T-helper 2 cell treated with Interferon-gamma antibody and Interleukin-4, amounts not matched to agents 5 μg/mL and 100 μg/mL, for 36 hours (primary cell): ENCODE data around the gene NFYA.
A peak's percentile ranks its signal among the peaks of the same experiment; 100 is the strongest.

Experiments
- DNase-seq: peaks from one replicate; pipeline ENCODE4 v3.0.0; 2021; ENCODE audit warnings: low spot score
- H3K27ac Mint-ChIP-seq: one replicate; pipeline ENCODE4 v1.8.0; 2021; ENCODE audit warnings: mild to moderate bottlenecking, mixed read lengths
- H3K27me3 Mint-ChIP-seq: one replicate; pipeline ENCODE4 v1.8.0; 2021; ENCODE audit warnings: low read depth, mixed read lengths
- H3K36me3 Mint-ChIP-seq: one replicate; pipeline ENCODE4 v1.8.0; 2021; ENCODE audit warnings: low read depth, mixed read lengths
- H3K4me1 Mint-ChIP-seq: one replicate; pipeline ENCODE4 v1.8.0; 2021; ENCODE audit warnings: low read depth, mixed read lengths
- H3K4me3 Mint-ChIP-seq: one replicate; pipeline ENCODE4 v1.8.0; 2022; ENCODE audit warnings: mild to moderate bottlenecking, moderate library complexity, mixed read lengths
- H3K9me3 Mint-ChIP-seq: one replicate; pipeline ENCODE4 v1.8.0; 2021; ENCODE audit warnings: mixed read lengths

NFYA gene

GRCh38 chr6:41054511-41054910 is 18.3 kb upstream of the NFYA start:
- H3K36me3 Mint-ChIP-seq, result peaks cover 5% of the 10 kb centered on the region
- H3K4me3 Mint-ChIP-seq, result no peak overlapping the region
- peaks cover 15% of the 10 kb centered on the region for H3K4me1 Mint-ChIP-seq
- DNase-seq, result no peak
- no peak overlapping the region for H3K27ac Mint-ChIP-seq
- H3K9me3 Mint-ChIP-seq, result peaks cover 4% of the 10 kb centered on the region
- H3K27me3 Mint-ChIP-seq, result no peaks in the 10 kb centered on the region

GRCh38 chr6:41055149-41055548 is 17.6 kb upstream of the NFYA start:
- H3K4me3 Mint-ChIP-seq, result no peak overlapping the region
- H3K9me3 Mint-ChIP-seq, result peaks cover 4% of the 10 kb centered on the region
- peaks cover 15% of the 10 kb centered on the region for H3K4me1 Mint-ChIP-seq
- no peak overlapping the region for H3K27ac Mint-ChIP-seq
- H3K36me3 Mint-ChIP-seq, result peaks cover 8% of the 10 kb centered on the region
- DNase-seq, result no peak
- no peaks in the 10 kb centered on the region for H3K27me3 Mint-ChIP-seq

- no peak overlapping the region for H3K4me3 Mint-ChIP-seq
Observed at GRCh38 chr6:41056768-41057490, 15.8 kb upstream of the NFYA start.

GRCh38 chr6:41058783-41059181 is 14.0 kb upstream of the NFYA start:
- H3K4me1 Mint-ChIP-seq, result peaks cover 2% of the 10 kb centered on the region

More at GRCh38 chr6:41056768-41057490, 15.8 kb upstream of the NFYA start:
- H3K27ac Mint-ChIP-seq, result no peak overlapping the region
- H3K36me3 Mint-ChIP-seq, result peaks cover 6% of the 10 kb centered on the region
- H3K27me3 Mint-ChIP-seq, result no peaks in the 10 kb centered on the region
- H3K4me1 Mint-ChIP-seq, result peaks cover 12% of the 10 kb centered on the region
- DNase-seq, result no peak
- peaks cover 2% of the 10 kb centered on the region for H3K9me3 Mint-ChIP-seq

GRCh38 chr6:41059556-41059955 is 13.2 kb upstream of the NFYA start:
- no peak for DNase-seq
- Mint-ChIP-seq H3K27me3 (no peaks in the 10 kb centered on the region), H3K4me3 (no peak overlapping the region), H3K9me3 (no peaks in the 10 kb centered on the region), H3K36me3 (peaks cover 8% of the 10 kb centered on the region), H3K27ac (no peak overlapping the region), H3K4me1 (peaks cover 2% of the 10 kb centered on the region)

More at GRCh38 chr6:41058783-41059181, 14.0 kb upstream of the NFYA start:
- Mint-ChIP-seq H3K4me3 (no peak overlapping the region), H3K36me3 (peaks cover 7% of the 10 kb centered on the region), H3K27me3 (no peaks in the 10 kb centered on the region), H3K27ac (peak overlapping the region; percentile 2), H3K9me3 (no peaks in the 10 kb centered on the region)
- DNase-seq, result no peak

GRCh38 chr6:41061196-41061726 is 11.5 kb upstream of the NFYA start:
- peaks cover 16% of the 10 kb centered on the region for H3K36me3 Mint-ChIP-seq

GRCh38 chr6:41062056-41062455 is 10.7 kb upstream of the NFYA start:
- peaks cover 24% of the 10 kb centered on the region for H3K36me3 Mint-ChIP-seq
- no peaks in the 10 kb centered on the region for H3K9me3 Mint-ChIP-seq
- no peaks in the 10 kb centered on the region for H3K27me3 Mint-ChIP-seq
- no peak for DNase-seq
- H3K4me3 Mint-ChIP-seq, result no peak overlapping the region
- H3K27ac Mint-ChIP-seq, result no peak overlapping the region
- peaks cover 12% of the 10 kb centered on the region for H3K4me1 Mint-ChIP-seq

More at GRCh38 chr6:41061196-41061726, 11.5 kb upstream of the NFYA start:
- Mint-ChIP-seq H3K27ac (no peak overlapping the region), H3K9me3 (no peaks in the 10 kb centered on the region), H3K27me3 (no peaks in the 10 kb centered on the region), H3K4me1 (peaks cover 5% of the 10 kb centered on the region), H3K4me3 (no peak overlapping the region)
- no peak for DNase-seq

GRCh38 chr6:41063884-41064285 is 8.9 kb upstream of the NFYA start:
- Mint-ChIP-seq H3K36me3 (peaks cover 33% of the 10 kb centered on the region), H3K27me3 (no peaks in the 10 kb centered on the region), H3K4me3 (no peak overlapping the region), H3K27ac (no peak overlapping the region), H3K4me1 (peaks cover 20% of the 10 kb centered on the region), H3K9me3 (no peaks in the 10 kb centered on the region)
- DNase-seq, result no peak

- Mint-ChIP-seq H3K27me3 (no peaks in the 10 kb centered on the region), H3K27ac (no peak overlapping the region), H3K4me3 (no peak overlapping the region), H3K9me3 (no peaks in the 10 kb centered on the region), H3K36me3 (peaks cover 38% of the 10 kb centered on the region), H3K4me1 (peaks cover 28% of the 10 kb centered on the region)
- DNase-seq, result no peak
Observed at GRCh38 chr6:41064841-41065240, 7.9 kb upstream of the NFYA start.

GRCh38 chr6:41065550-41066026 is 7.2 kb upstream of the NFYA start:
- no peaks in the 10 kb centered on the region for H3K27me3 Mint-ChIP-seq
- DNase-seq, result no peak
- H3K4me1 Mint-ChIP-seq, result peaks cover 34% of the 10 kb centered on the region
- no peaks in the 10 kb centered on the region for H3K9me3 Mint-ChIP-seq
- H3K27ac Mint-ChIP-seq, result no peak overlapping the region
- H3K36me3 Mint-ChIP-seq, result peaks cover 38% of the 10 kb centered on the region
- H3K4me3 Mint-ChIP-seq, result no peak overlapping the region

- peak; percentile 37 for DNase-seq
- Mint-ChIP-seq H3K36me3 (peaks cover 42% of the 10 kb centered on the region), H3K27ac (peak overlapping the region; percentile 2), H3K27me3 (no peaks in the 10 kb centered on the region), H3K4me3 (no peak overlapping the region), H3K9me3 (no peaks in the 10 kb centered on the region), H3K4me1 (peaks cover 38% of the 10 kb centered on the region)
Observed at GRCh38 chr6:41066867-41067304, 5.9 kb upstream of the NFYA start.

GRCh38 chr6:41071501-41071922 is 1.3 kb upstream of the NFYA start:
- no peaks in the 10 kb centered on the region for H3K9me3 Mint-ChIP-seq

GRCh38 chr6:41071923-41072835 is 595 bp upstream of the NFYA start, which contains the start of gene OARD1:
TSS of gene OARD1 (minus strand) at chr6:41072356. CDS start at chr6:41071634, 722 bp downstream.
- DNase-seq, result peak; percentile 100
- no peaks in the 10 kb centered on the region for H3K9me3 Mint-ChIP-seq
- no peaks in the 10 kb centered on the region for H3K27me3 Mint-ChIP-seq
- H3K36me3 Mint-ChIP-seq, result peaks cover 35% of the 10 kb centered on the region
- H3K27ac Mint-ChIP-seq, result peak within 1 kb of the TSS; percentile 98
- peak within 1 kb of the TSS; percentile 95 for H3K4me3 Mint-ChIP-seq
- peaks cover 55% of the 10 kb centered on the region for H3K4me1 Mint-ChIP-seq

More at GRCh38 chr6:41071501-41071922, 1.3 kb upstream of the NFYA start:
- peaks cover 42% of the 10 kb centered on the region for H3K36me3 Mint-ChIP-seq
- H3K27ac Mint-ChIP-seq, result peak overlapping the region; percentile 98
- H3K4me1 Mint-ChIP-seq, result peaks cover 57% of the 10 kb centered on the region
- peak overlapping the region; percentile 95 for H3K4me3 Mint-ChIP-seq
- no peak for DNase-seq
- no peaks in the 10 kb centered on the region for H3K27me3 Mint-ChIP-seq
